H1 (cell line): ENCODE measurements around the gene ARHGEF4. TPM values are rescaled to one million over a fixed set of nuclear protein-coding genes. Genes with fewer than 3 reads are reported as not detected.

Experiments used
- ATF2 ChIP-seq: IDR thresholded peaks from 2 replicates; pipeline ENCODE4 v1.6.1; 2012; ENCODE audit warnings: low read length, inconsistent platforms
- ATF3 ChIP-seq: IDR thresholded peaks from 2 replicates; pipeline ENCODE4 v1.6.1; 2011; ENCODE audit warnings: low read depth, mild to moderate bottlenecking, low read length; ENCODE audit not compliant: insufficient read depth
- BRCA1 ChIP-seq: IDR thresholded peaks from 2 replicates; pipeline ENCODE4 v1.6.1; 2012; ENCODE audit warnings: low read depth, low read length, improper control_type of control experiment
- CHD2 ChIP-seq: IDR thresholded peaks from 2 replicates; pipeline ENCODE4 v1.6.1; 2012; ENCODE audit warnings: low read length, improper control_type of control experiment
- E2F6 ChIP-seq: IDR thresholded peaks from 2 replicates; pipeline ENCODE4 v1.6.1; 2012; ENCODE audit warnings: inconsistent platforms
- EGR1 ChIP-seq: IDR thresholded peaks from 2 replicates; pipeline ENCODE4 v1.6.1; 2011; ENCODE audit warnings: low read depth, low read length, borderline replicate concordance
- GTF2F1 ChIP-seq: IDR thresholded peaks from 2 replicates; pipeline ENCODE4 v1.6.1; 2012; ENCODE audit warnings: low read depth, low read length, improper control_type of control experiment, borderline replicate concordance
- JUN ChIP-seq: IDR thresholded peaks from 2 replicates; pipeline ENCODE4 v1.6.1; 2011; ENCODE audit warnings: low read depth, mild to moderate bottlenecking, improper control_type of control experiment, low read length
- MAFK ChIP-seq: IDR thresholded peaks from 2 replicates; pipeline ENCODE4 v1.6.1; 2012; ENCODE audit warnings: low read depth, mild to moderate bottlenecking, improper control_type of control experiment, low read length
- MAX ChIP-seq: IDR thresholded peaks from 2 replicates; pipeline ENCODE4 v1.6.1; 2012; ENCODE audit warnings: inconsistent platforms
- PHF8 ChIP-seq: fragments of 200-600 bp; sonication (generic); conservative IDR thresholded peaks from 2 replicates; pipeline ENCODE4 v1.7.1; 2012; ENCODE audit warnings: low read depth, mild to moderate bottlenecking, inconsistent platforms, low read length, moderate library complexity
- POU5F1 ChIP-seq: IDR thresholded peaks from 2 replicates; pipeline ENCODE4 v1.6.1; 2011; ENCODE audit warnings: low read depth, mild to moderate bottlenecking, low read length, moderate library complexity
- RAD21 ChIP-seq, 2 experiments: IDR thresholded peaks in 1 of 2; conservative IDR thresholded peaks in 1 of 2; 2 replicates each; pipeline ENCODE4 v1.6.1; 2011; ENCODE audit warnings: low read depth in 2 of 2, low read length in 2 of 2, improper control_type of control experiment in 1 of 2, inconsistent platforms in 1 of 2, mild to moderate bottlenecking in 1 of 2, moderate library complexity in 1 of 2
- RFX5 ChIP-seq: IDR thresholded peaks from 2 replicates; pipeline ENCODE4 v1.6.1; 2011; ENCODE audit warnings: low read depth, low read length, improper control_type of control experiment, borderline replicate concordance
- RNF2 ChIP-seq: fragments of 200-900, 300-1000 bp; sonication (generic); IDR thresholded peaks from 2 replicates; pipeline ENCODE4 v1.7.1; 2016; ENCODE audit warnings: borderline replicate concordance, low read depth, mild to moderate bottlenecking, antibody characterized with exemption, low read length; ENCODE audit not compliant: poor library complexity, severe bottlenecking; ENCODE audit errors: missing control alignments
- SIN3A ChIP-seq, 2 experiments: IDR thresholded peaks in 1 of 2; conservative IDR thresholded peaks in 1 of 2; 2 replicates each; pipeline ENCODE4 v1.6.1; 2011 to 2012; ENCODE audit warnings: low read length in 2 of 2, improper control_type of control experiment in 1 of 2, low read depth in 1 of 2, mild to moderate bottlenecking in 1 of 2
- SIRT6 ChIP-seq: IDR thresholded peaks from one replicate; pipeline ENCODE4 v1.7.1; 2012; ENCODE audit warnings: low read length, inconsistent platforms
- SIX5 ChIP-seq: IDR thresholded peaks from 2 replicates; pipeline ENCODE4 v1.6.1; 2011; ENCODE audit warnings: mild to moderate bottlenecking, low read depth, low read length
- SP2 ChIP-seq: IDR thresholded peaks from 2 replicates; pipeline ENCODE4 v1.6.1; 2012; ENCODE audit warnings: mild to moderate bottlenecking, low read length, inconsistent platforms
- TAF1 ChIP-seq: IDR thresholded peaks from 2 replicates; pipeline ENCODE4 v1.6.1; 2011; ENCODE audit warnings: mild to moderate bottlenecking, low read depth, low read length
- TEAD4 ChIP-seq: IDR thresholded peaks from 2 replicates; pipeline ENCODE4 v1.6.1; 2012; ENCODE audit warnings: low read depth, low read length, inconsistent platforms, mixed read lengths
- YY1 ChIP-seq: IDR thresholded peaks from 2 replicates; pipeline ENCODE4 v1.6.1; 2011; ENCODE audit warnings: low read depth, mild to moderate bottlenecking, low read length
- polyA plus RNA-seq, 7 experiments: library from polyadenylated mRNA; depleted of rRNA in 3 of 7; stranded (reverse) in 5 of 7; unstranded in 2 of 7; fragments of >200 nt in 5 of 7; fragments of 200-250 nt in 2 of 7; gene quantifications; 1 replicate in 5 of 7; 2 replicates in 1 of 7; 4 replicates in 1 of 7; pipeline versions ENCODE4 v1.2.1 to v1.2.3, GENCODE V29; 2011 to 2013; ENCODE audit warnings: missing spikeins in 2 of 7, mixed read lengths in 2 of 7
- total RNA-seq: library from RNA; stranded (reverse); fragmentation: NEBNext Ultra II Directional; extraction: Animal tissue kit (Norgen Biotek cat#: 25700); gene quantifications from 2 replicates; pipeline ENCODE4 v1.2.1, GENCODE V29; 2021

Gene ARHGEF4
- total and polyA plus RNA-seq, 2 of the 8 experiments (the other 6 are each of a cell fraction or from before 2014, with no cell fraction given), result 10.6 to 14.6 TPM

- TF ChIP-seq RNF2 (no peak), CHD2 (no peak), EGR1 (no peak), PHF8 (no peak), POU5F1 (no peak), SIX5 (no peak), ATF3 (no peak), MAX (0 out of 2 replicates have a peak, but pooled peaks have one; percentile 5), E2F6 (0 out of 2 replicates have a peak, but pooled peaks have one; percentile 32), BRCA1 (no peak), TAF1 (no peak), SP2 (no peak), SIN3A (conservative IDR thresholded peaks at IDR 0.05 in 1 of 2, IDR thresholded peaks at IDR 0.05 in 1 of 2; ENCODE audit: low read depth in 1 of 2, low read length in 2 of 2) (no peak), JUN (no peak), RFX5 (no peak), ATF2 (no peak), YY1 (no peak), GTF2F1 (no peak), SIRT6 (no peak), MAFK (no peak), TEAD4 (no peak), RAD21 (IDR thresholded peaks at IDR 0.05 in 1 of 2, conservative IDR thresholded peaks at IDR 0.05 in 1 of 2; ENCODE audit: low read depth in 2 of 2, low read length in 2 of 2) (no peak)
These were observed 126.6 kb downstream of the ARHGEF4 start (continued) for GRCh38 chr2:130963196-130963848.
